Stimulated activated CD4-positive, alpha-beta T cell treated with anti-CD3 and anti-CD28 coated beads, Interleukin-12 subunit alpha, Interleukin-12 subunit beta, amount 100 ng/mL, for 24 hours (primary cell): ENCODE measurements around the gene GAS2L1.
"Not testable (repeated sequence)": the region's sequence is repeated elsewhere in the genome, so short reads cannot be mapped to it uniquely, and the experiment has no call there.

Experiments
- DNase-seq, 2 experiments: peaks; one replicate each; pipeline ENCODE4 v3.0.0-alpha.2; 2020; ENCODE audit warnings: low read depth in 2 of 2

Gene GAS2L1

DNA sequence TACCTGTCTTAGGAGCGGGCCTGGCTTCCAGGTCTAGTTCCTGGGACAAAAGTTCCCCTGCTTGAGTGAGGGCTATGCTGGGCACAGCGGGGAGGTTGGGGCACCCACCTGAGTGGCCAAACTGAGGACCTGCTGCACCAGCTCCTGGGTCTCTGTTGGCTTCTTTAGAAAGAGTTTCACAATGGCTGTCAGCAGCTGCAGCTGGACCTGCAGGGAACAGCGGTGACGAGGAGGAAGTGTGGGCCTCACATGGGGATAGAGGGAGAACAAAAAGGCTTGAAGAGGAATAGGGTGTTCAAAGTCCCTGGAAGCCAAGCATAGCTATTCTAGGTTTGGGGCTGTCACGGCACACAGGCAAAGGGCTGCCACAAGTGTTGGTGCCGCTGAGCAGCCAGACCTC, 35.7 kb downstream of the GAS2L1 start:
- DNase-seq = no peak

DNA sequence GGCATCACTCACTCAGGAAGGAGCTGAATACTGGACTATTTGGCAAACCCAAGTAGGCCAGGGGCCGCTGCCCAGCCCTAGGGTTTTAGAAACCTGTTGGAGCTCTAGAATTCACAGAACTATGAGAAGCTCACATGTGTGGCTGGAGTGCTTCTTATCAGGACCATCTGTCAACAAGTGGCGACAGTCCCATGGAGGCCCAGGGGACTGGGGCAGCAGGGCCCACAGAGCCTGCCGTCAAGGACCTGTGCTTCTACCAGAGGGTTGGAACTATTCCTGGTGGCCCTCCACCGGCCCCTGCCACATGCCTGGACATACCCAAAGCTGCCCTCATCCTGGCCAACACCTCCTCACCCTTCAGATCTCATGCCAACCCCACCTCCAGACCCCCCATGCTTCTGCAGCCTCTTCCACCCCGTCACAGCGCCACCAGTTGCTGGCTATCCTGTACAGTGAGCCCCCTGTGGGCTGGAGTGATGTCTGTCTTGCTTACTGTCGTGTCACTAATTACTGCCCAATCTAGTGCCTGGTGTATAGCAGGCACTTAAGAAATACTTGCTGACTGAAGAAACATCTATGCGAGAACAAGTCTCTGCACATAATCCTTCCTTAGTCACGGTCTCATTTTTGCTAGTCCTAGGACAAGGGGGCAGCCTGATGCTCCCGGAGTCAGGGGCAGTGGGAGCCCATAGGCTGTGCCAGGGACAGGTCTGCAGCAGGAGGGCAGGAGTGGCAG, 36.3 kb downstream of the GAS2L1 start:
- DNase-seq = no peak

DNA sequence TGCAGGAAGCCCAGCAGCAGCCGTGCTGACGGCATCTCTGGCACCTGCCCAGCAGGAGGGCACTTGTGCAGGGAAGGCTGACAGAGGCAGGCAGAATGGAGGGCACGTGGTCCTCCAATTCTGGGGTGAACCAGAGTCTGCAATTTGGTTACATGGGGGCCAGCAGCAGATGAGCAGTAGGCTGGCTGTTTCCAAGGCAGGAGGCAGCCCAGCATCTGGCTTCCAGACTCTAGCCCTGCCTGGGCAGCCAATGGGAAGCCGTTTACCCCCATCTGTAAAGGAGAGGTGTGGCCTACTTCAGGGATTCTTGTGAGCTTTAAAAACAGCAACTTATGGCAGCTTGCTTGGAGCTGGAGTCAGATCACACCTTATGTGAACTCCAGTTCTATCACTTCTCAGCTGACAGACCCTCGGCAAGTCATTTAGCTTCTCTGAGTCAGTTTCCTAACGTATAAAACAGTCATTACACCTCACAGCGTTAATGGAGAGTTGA, 36.9 kb downstream of the GAS2L1 start:
- no peak for DNase-seq

- no peak for DNase-seq
Measured at GRCh38 chr22:29344137-29344536, 37.7 kb downstream of the GAS2L1 start.

DNA sequence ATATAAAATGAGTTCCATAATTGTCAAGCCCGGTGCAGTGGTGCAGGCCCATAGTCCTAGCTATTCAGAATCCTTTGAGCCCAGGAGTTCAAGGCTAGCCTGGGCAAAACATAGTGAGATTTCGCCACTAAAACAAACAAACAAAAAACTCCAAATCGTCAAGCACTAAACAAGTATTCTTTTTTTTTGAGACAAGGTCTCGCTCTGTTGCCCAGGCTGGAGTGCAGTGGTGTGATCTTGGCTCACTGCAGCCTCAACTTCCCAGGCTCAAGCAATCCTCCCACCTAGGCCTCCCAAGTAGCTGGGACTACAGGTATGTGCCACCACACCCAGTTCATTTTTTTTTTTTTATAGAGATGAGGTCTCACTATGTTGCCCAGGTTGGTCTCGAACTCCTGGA, 38.4 kb downstream of the GAS2L1 start:
- not testable (repeated sequence) for DNase-seq

DNA sequence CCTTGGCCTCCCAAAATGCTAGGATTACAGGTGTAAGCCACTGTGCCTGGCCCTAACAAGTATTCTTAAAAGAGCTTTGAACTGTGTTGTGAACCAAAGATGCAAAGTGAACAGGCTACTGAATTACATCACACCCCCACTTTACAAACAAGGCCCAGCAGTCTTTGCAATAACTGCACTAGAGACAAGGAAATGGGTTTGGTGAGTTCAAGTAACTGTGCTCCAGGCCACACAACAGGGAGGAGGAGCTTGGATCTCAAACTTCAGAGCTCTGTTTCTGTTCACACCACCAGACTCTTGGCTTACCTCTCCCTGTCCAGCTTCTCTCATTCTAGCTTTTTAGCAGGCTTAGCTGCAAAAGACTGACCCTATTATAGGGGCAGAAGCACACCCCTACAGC, 39.5 kb downstream of the GAS2L1 start:
- no peak for DNase-seq

- no peak for DNase-seq
Measured at GRCh38 chr22:29346659-29347058, 40.2 kb downstream of the GAS2L1 start.

GRCh38 chr22:29348041-29348440, 41.6 kb downstream of the GAS2L1 start:
- no peak for DNase-seq

DNA sequence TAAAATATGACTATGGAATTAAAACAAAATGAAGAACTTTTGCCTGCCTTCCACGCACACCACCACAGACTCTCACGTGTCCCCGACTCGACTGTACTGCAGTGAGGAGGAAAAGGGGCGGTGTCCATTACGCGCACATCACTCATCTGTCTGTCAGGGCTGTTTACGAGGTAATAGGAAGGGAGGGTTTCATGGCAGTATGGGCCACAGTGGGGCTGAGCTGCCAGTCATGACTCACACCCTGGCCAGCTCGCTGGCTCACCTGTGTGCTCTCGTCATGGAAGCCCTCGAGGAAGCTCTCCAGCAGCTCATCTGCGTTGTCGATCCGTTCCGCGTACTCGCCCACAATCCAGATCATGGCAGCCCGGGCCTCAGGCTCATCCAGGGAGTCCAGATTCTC, 42.5 kb downstream of the GAS2L1 start:
- no peak for DNase-seq

DNA sequence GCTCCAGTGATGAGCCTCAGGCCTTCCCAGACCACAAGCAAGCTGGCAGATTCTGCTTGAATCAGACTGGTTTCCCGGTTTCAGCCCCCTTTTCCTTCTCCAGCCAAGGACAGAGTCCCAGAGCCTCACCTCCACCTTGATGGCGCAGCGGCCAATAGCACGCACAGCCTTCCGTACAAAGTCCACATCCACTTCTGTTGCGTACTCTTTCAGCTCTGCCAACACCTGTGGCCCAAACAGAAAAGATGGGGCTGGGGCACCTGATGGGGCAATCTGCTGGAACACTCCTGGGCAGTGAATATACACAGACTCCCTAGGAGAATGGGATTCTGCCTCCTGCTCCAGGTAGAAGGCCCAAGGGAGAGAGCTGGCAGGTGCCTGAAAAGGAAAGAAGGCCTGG, 44.6 kb downstream of the GAS2L1 start:
- no peak for DNase-seq

- no peak for DNase-seq
Measured at GRCh38 chr22:29351891-29352290, 45.4 kb downstream of the GAS2L1 start.

GRCh38 chr22:29352778-29353177, 46.3 kb downstream of the GAS2L1 start:
- DNase-seq = no peak

GRCh38 chr22:29353286-29353685, 46.8 kb downstream of the GAS2L1 start:
- no peak for DNase-seq

DNA sequence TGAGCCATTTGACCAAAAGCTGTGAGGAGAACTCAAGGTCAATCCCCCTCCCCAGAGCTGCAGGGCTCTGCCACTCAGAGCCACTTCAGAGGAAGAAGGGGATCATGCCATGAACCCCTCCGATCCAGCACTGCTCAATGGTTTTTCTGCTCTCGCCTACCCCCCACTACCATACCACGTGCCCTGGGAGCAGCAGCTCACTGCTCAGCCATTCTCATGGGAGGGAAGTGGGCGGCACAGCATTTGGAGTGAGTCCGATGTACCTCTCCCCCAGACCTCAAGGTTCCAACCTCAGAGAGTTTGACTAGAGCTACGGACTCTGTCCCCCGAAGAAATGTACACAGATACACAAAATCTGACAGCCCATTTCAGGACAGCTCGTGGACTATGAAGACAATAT, 47.4 kb downstream of the GAS2L1 start:
- no peak for DNase-seq

- not testable (repeated sequence) for DNase-seq
Measured at GRCh38 chr22:29357193-29357890, 50.9 kb downstream of the GAS2L1 start.

- DNase-seq = no peak
Measured at GRCh38 chr22:29359469-29359868, 53.0 kb downstream of the GAS2L1 start.
